NCI-H82 (cell line): ENCODE data around the gene FAM83B.
"Not testable (repeated sequence)": the region's sequence is repeated elsewhere in the genome, so short reads cannot be mapped to it uniquely, and the experiment has no call there.

Source experiments
- DNase-seq: peaks from one replicate; lab custom pipeline; 2025; lab: John Stamatoyannopoulos, UW

The FAM83B gene, protein sequence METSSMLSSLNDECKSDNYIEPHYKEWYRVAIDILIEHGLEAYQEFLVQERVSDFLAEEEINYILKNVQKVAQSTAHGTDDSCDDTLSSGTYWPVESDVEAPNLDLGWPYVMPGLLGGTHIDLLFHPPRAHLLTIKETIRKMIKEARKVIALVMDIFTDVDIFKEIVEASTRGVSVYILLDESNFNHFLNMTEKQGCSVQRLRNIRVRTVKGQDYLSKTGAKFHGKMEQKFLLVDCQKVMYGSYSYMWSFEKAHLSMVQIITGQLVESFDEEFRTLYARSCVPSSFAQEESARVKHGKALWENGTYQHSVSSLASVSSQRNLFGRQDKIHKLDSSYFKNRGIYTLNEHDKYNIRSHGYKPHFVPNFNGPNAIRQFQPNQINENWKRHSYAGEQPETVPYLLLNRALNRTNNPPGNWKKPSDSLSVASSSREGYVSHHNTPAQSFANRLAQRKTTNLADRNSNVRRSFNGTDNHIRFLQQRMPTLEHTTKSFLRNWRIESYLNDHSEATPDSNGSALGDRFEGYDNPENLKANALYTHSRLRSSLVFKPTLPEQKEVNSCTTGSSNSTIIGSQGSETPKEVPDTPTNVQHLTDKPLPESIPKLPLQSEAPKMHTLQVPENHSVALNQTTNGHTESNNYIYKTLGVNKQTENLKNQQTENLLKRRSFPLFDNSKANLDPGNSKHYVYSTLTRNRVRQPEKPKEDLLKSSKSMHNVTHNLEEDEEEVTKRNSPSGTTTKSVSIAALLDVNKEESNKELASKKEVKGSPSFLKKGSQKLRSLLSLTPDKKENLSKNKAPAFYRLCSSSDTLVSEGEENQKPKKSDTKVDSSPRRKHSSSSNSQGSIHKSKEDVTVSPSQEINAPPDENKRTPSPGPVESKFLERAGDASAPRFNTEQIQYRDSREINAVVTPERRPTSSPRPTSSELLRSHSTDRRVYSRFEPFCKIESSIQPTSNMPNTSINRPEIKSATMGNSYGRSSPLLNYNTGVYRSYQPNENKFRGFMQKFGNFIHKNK

DNA sequence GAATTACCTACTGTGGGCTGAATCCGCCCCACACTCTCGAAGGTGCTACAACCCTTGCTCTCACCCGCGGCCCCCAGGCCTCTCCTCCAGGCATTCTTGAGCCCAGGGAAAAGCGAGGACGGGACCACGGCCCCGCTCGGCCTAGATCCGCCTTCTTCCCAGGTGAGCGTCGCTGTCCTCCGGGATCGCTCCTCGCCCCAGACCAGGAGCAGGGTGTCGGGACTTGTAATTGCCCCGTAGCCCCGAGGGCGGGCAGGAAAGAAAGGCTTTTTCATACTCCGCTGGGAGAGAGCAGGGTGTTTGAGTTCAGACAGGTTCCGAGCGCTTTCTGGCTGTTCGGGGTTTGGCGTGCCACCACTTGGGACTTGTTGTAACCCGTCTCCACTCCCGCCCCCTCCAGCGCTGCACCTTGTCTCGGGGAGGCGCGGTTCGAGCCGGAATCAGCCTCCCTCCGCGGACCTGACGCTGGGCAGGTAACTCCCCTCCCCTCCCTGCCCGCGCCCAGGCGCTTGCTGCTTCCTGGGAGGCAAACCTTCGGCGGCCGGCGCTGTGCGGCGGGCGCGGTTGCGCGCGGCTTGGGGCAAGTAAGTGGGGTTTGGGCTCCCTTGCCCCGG, at the start of gene FAM83B:
TSS of gene FAM83B (plus strand) at position 529 of the 614 bp plus-strand sequence. CDS start 23,476 bp downstream, outside the sequence.
- peak; percentile 32 for DNase-seq

DNA sequence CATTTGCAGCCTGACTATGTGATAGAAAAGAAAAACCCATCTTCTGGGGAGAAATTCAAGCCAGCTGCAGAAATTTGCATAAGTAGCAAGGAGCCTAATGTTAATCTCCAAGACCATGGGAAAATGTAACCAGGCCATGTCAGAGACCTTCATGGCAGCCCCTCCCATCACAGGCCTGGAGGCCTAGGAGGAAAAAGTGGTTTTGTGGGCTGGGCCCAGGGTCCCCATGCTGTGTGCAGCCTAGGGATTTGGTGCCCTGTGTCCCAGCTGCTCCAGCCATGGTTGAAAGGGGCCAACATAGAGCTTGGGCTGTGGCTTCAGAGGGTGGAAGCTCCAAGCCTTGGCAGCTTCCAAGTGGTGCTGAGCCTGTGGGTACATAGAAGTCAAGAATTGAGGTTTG, 49.7 kb upstream of the FAM83B start:
- not testable (repeated sequence) for DNase-seq

DNA sequence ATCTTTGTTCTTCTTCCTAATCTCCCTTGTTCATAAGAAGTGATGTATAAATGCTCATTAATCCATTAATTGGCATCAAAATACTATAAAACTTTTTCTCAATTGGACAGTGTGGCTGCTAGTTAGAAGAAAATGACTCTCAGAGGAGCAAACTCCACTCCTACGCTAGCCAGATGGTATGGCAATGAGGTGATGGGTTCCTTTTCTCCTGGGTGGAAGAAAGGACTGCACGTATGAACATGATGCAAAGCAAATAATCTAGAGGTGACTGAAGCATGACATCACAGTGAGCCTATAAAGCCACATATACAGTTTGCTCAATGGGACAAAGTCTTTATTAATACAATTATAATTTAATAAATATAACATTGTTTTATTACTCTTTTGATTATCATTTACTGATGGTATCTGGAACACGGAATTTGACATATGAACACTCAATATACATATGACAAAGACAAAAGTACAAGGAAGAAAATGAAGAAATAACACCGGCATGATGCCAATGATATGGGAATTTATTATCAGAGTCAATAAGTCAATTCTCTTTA, 46.4 kb upstream of the FAM83B start:
- no peak for DNase-seq

DNA sequence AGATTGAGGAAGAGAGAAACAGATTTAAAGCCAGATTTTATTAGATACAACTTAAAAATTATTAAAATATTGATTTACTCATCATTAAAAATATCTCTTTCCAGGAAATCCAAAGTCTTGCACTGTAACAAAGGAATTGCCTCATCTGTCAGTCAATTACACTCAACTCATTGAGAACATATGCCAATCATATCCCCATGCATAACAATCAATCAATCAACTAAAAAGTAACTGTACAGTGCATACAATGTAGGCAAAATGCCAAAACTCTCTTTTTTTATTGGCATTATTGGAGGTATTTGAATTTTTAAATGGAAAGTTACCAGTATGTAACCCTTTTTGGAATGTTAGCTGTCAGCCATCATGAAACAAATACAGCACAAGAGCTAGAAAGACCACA, 45.3 kb upstream of the FAM83B start:
- DNase-seq = no peak

DNA sequence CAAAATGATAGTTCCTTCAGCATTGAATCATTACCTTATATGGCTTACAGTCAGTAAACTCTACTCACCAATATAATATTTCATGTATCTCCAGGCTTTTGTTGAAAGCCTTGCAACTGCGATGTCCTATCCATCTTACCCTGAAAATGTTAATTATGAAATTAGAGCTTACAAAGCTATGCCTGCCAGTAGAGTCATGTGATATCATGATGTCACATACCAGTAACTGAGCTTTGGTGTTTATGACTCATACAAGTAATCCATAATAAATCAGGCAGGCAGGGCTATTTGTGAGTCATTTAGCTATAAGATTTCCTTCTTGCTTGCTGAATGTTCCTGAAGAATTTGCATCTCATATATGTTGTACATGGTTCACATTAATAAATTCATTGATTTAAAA, 44.9 kb upstream of the FAM83B start:
- DNase-seq = peak; percentile 5

DNA sequence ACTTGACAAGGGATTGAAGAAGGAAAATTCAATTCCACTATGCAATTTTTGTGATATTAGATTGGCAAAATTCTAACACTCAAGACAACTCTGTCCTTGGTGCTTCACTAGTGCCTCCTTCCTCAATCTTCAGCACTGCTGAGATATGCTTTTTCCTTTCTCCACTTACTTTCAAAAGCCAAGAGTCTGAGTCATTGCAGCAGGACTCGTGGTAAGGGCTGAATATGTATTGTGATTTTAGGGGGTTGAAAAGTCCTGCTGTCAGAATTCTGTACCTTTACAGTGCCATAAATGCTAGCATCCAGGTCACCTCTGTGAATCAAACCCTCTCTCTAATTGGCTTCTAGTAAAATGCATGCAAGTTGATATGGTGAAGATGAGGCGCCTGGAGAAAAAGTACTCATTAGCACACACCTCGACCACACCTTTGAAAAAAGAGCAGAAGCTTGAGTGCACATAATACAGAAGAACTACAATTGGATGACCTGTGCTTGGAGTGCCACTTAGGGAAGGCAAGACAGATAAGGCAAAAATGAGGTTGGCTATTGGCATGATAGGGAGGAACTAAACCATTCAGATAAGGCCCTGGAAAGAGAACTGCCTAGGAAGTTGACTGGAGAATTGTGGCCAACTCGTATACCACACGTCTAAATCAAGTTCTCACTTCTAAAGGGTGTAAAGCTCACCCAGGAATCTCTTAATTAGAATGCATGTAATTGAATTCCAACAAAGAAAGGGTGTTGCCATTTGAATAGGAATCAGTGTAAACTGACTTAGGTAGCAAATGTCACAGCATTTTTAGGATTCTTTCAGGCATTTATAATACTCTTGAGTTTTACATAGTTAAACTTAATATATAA, 43.6 kb upstream of the FAM83B start:
- DNase-seq = no peak

DNA sequence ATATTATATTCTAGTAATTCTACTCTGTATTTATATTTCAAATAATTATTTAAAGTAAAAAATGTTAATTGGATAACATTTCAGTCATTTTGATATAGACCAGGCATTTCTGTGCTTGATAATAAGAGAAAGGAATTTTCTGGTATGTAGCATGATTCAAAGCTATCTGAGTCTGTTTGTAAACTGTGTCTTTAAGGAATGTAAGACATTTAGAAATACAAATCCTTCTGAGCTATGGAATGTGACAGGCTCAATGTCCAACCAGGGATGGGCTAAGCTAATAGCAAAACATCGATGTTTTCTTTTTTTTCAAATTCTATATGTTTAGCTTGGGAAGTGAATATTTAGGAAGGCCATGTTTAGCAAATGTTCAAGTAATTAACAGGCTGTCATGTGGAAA, 41.5 kb upstream of the FAM83B start:
- no peak for DNase-seq

DNA sequence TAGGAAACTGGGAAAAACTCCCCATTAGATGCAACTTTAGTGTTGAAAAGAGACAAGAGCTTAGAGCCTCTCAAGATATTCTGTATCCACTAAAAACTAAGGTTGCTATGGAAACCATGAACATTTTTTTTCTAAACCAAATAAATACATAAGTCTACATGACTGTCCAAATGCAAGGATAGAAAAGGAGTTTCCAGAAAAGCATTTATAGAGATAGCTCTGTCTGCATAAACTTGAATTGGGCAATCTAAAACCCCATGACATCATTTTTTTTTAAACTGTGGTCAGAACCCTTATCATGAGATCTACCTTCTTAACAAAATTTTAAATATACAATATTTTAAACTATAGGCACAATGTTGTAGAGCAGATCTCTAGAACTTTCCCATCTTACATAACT, 36.4 kb upstream of the FAM83B start:
- no peak for DNase-seq

DNA sequence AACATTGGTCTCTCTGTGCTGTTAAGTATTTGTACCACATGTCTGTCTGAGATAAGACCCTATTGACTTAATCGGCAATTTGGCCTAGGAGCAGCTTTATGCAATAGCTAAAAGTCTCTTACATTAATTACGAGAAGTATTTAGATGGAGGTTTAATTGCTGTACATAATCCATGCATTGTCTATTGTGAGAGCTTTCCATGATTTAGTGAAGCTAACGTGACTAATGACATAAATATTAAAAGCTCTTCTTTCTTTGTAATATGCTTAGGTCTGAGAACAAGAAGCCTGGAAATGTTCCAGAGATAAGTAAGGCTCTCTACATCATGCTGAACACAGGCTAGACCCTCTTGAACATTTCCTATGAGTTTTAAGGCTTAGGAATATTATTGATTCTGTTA, 32.7 kb upstream of the FAM83B start:
- peak; percentile 96 for DNase-seq

DNA sequence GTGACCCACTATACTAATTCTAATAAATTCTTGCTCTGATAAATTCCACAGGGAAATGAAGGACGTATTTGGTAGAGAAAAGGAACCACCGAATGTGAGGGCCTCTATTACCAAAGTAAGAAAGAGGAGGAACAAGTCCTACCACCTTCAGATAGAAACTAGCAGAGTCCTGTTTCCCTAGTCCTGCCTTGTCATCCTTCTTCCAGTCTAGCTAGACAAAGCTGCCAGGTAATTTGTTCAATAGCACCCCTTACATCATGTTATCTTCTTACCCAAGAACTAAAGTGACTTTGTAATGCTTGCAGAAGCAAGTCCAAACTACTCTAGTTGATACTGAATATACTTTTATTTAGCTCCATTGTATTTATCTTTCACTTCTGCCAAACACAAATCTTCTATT, 29.3 kb upstream of the FAM83B start:
- no peak for DNase-seq

DNA sequence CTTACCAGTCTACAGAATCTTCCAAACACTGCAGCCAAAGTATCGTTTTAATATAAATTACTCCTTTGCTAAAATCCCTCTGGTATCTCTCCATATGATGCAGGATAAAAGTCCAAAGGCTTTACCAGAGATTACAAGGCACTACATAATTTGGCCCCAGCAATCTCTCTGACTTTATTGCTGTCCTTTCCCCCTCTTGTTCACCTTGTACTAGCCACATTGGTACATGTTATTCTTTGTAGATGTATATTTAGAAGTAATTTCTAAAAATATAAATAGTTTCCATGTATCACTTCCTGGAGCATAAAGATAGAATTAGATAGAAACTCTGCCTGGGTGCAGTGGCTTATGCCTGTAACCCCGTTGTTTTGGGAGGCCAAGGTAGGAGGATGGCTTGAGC, 28.7 kb upstream of the FAM83B start:
- DNase-seq = no peak

DNA sequence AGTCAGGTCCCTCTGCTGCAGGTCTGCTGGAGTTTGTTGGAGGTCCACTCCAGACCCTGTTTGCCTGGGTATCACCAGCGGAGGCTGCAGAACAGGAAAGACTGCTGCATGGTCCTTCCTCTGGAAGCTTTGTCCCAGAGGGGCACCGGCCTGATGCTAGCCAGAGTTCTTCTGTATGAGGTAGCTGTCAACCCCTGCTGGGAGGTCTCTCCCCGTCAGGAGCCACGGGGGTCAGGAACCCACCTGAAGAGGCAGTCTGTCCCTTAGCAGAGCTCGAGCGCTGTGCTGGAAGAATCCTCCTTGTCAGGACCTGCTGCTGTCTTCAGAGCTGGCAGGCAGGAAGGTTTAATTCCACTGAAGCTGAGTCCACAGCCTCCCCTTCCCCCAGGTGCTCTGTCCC, 22.3 kb upstream of the FAM83B start:
- not testable (repeated sequence) for DNase-seq

DNA sequence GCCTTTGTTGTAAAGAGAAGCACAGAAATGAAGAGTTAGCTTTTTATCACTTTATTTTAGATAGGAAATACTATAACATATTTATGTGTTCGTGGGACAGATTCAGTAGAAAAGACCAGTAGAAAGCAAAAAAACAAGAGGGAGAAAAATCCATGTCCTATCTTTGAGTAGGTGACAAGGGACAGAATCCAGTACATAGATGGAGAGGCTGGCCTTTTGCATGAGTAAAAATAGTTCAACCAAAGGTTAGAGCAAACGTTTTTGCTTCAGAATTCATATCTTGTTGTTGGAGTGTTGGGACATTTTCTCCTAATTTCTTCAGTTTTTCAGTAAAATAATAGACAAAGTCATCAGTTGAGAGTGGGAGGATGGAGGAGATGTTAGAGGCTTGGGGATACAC, 19.6 kb upstream of the FAM83B start:
- DNase-seq = no peak

DNA sequence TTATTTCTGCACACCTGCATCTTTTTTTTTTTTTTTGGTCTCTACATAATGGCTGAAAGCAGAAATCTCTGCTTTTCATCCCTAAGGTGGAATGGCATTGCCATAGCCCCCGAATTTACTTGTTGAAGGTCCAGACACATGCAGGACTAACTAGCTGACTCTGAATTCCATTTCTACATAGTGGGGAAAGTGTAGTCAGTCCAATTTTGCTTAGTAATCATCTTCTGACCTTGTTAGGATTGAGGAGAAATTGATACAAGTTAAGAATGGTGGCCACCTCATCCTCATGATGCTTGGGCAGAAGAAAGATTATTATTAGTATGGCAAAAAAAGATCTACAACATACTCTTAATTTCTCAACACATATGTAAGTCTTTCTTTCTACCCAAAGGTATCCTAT, 16.4 kb upstream of the FAM83B start:
- no peak for DNase-seq

DNA sequence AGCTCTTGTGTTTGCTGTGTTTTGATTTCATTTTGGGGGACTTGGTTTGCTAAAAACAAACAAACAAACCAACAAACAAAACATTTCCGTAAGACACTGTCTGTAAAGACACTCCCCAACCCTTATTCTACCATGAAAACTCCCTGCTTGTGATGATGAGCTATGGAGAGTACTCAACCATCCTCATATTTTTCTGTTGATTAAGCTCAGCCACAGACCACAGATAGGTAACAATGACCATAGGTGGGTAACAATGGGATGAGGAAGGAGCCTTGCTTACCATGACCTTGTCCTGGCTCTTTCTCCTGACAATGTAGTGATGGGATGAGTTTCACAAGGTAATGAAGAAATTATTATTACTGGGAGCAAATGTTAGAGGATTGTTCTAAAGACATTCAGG, 11.4 kb upstream of the FAM83B start:
- DNase-seq = no peak

DNA sequence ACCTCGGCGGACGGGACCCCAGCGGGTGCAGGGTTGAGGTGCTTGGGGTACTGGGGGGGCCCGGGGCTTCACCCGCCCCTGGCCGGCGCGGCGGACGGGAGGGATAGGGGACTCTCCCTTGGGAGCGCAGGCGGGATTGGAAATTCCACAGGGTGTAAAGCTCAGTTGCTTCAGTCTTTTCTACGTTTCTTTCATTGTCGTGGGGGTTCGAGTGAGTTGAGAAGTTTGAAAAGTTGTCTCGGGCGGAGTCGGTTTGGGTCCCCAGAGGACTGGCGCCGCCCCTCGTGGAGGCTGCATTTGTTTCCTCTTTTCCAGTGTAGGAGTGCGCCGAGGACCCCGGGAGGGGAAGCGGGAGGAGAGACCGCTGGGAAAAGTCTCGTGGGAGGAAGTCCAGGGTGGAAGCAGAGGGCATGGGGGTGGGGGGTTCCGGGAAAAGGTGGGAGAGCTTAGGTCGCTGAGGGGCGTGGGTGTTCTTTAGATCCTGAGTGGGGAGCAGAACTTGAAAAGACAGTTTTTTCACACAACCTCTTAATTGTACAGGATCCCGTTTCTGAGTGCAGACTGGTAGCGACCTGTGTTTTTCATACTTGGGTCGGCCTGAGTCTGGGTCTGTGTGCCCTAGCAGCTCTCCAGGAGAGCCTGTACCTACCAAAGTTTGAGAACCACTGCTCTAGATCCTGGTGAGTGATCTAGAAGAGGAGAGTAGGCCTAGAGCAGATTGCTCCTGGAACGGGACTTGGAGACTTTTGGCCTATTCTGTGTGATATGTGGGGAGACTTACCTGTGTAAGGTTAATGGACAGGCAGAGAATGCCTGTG, 495 bp downstream of the FAM83B start:
- DNase-seq = no peak

DNA sequence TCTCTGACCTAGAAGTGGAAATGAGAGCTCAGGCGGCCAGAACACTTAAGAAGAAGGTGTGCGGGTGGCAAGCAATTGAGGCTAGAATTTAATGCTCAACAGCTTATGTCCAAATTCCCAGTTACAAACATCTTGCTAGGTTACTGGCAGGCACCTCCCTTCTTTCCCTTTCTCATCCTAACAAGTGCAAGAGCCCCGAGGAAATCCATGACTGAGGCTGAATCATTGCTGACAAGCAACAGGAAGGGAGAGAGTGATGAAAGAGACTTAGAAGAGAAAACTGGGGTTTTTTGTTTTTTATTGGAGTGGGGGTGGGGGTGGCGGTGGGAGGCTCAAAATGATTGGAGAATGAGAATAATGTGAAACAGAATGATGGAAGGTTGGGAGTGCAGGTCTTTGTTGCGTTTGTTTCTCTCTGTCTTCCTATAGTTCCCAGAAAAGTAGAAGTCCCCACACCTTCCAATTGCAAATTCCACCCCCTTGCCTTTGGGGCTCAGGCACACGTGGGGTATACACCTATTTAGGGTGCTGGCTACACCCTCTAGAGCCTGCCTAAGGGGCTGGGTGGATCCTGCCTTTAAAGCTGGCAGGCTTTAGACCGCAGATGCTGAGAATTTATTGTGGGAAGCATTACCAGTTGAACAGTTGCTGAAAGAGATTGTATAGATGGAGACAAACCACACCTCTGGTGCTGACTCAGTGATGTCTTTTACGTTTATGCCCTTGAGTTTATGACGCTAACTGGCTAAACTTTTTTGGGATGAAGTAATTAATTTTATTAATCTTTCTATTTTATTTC, 1.4 kb downstream of the FAM83B start:
- DNase-seq = no peak

DNA sequence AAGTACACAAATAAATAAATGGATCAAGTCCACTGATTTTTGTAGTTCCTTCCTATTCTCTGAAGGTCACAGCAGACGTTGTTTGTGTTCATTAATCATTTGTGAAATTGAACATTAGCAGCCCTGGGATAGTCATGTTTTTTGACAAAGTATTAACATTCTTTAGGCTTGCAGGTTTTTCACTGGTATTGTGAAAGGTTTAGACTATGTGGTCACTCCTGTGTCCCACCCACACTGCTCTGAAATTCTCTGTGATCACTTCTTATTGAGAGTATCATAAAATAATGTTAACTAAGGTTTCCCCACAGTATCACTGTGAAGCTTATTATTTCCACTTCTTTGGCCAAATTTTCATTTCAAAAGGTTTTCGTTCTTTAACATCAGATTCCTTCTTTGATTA, 3.5 kb downstream of the FAM83B start:
- DNase-seq = no peak

DNA sequence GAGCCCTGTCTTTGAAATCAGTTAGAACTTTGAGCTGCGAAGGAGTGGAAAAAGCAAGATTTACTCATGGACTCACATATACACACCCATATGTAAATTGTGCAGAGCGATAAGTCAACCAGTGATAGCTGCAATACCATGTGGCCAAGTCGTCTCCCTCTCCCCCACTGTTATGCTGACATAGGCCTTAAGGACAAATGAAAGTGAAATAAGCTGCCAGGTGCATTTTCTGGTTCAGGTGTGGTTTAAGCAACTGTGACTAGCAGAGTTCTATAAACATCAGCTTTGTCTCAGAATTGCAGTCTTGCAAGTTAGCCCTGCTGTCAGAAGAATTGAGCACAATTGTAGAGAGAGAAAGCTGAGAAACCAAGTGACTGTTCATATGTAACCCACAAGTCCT, 9.6 kb downstream of the FAM83B start:
- no peak for DNase-seq

DNA sequence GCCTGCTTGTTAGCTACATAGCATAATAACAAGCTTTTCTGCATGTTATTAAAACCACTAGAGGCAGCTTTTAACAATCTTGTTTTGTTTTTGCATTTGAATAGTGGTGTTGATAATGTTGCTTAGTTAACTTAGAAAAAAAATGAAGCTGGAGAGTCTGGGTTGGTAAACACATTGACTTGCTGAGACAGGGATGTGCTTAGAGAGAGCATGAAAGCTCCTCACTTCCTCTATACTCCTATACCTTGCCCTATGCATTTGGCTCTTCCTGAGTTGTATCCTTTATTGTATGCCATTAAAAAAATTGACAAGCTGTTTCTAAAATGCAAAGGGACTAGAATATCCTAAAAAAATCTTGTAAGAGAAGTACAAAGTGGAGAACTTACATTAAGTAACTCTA, 13.6 kb downstream of the FAM83B start:
- no peak for DNase-seq
